Measurements from ENCODE around the gene GAA. TPM values are rescaled to one million over a fixed set of nuclear protein-coding genes. Genes with fewer than 3 reads are reported as not detected.
A peak's percentile ranks its signal among the peaks of the same experiment; 100 is the strongest.

GAA gene
- total and polyA plus RNA-seq, 2 of the 13 experiments (the other 11 are each of a cell fraction or from before 2014, with no cell fraction given) = 21.6 to 36.4 TPM

- 0 out of 2 replicates have a peak, but pooled peaks have one; percentile 44 for TF ChIP-seq ZNF274 (CRISPR knock-in tag; IDR thresholded peaks at IDR 0.05)
- TF ChIP-seq TEAD3 (CRISPR knock-in tag; optimal IDR thresholded peaks at IDR 0.05; ENCODE audit: borderline replicate concordance) = peak; percentile 25
- 0 out of 2 replicates have a peak, but pooled peaks have one; percentile 49 for TF ChIP-seq HIVEP1 (CRISPR knock-in tag; IDR thresholded peaks at IDR 0.05)
- no peak for TF ChIP-seq ZNF629 (CRISPR knock-in tag; conservative IDR thresholded peaks at IDR 0.05)
- TF ChIP-seq MXD3 (CRISPR knock-in tag; IDR thresholded peaks at IDR 0.05) = peak; percentile 54; the same call in 1 of the 2 replicates
- TF ChIP-seq SALL1 (CRISPR knock-in tag; IDR thresholded peaks at IDR 0.05) = peak; percentile 16; the same call in 1 of the 2 replicates
- TF ChIP-seq, protein P1, sequence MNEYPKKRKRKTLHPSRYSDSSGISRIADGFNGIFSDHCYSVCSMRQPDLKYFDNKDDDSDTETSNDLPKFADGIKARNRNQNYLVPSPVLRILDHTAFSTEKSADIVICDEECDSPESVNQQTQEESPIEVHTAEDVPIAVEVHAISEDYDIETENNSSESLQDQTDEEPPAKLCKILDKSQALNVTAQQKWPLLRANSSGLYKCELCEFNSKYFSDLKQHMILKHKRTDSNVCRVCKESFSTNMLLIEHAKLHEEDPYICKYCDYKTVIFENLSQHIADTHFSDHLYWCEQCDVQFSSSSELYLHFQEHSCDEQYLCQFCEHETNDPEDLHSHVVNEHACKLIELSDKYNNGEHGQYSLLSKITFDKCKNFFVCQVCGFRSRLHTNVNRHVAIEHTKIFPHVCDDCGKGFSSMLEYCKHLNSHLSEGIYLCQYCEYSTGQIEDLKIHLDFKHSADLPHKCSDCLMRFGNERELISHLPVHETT (CRISPR knock-in tag; conservative IDR thresholded peaks at IDR 0.05) = no peak
- TF ChIP-seq ZNF276 (CRISPR knock-in tag; IDR thresholded peaks at IDR 0.05; ENCODE audit: low read depth) = 0 out of 2 replicates have a peak, but pooled peaks have one; percentile 35
- no peak for TF ChIP-seq ZKSCAN5 (CRISPR knock-in tag; IDR thresholded peaks at IDR 0.05)
- peak; percentile 72 for TF ChIP-seq KDM5B (CRISPR knock-in tag; IDR thresholded peaks at IDR 0.05; ENCODE audit: borderline replicate concordance)
- TF ChIP-seq CCDC6 (CRISPR knock-in tag; IDR thresholded peaks at IDR 0.05) = peak; percentile 26; the same call in 1 of the 2 replicates
- no peak for TF ChIP-seq THAP9 (CRISPR knock-in tag; IDR thresholded peaks at IDR 0.05; ENCODE audit: borderline replicate concordance)
- TF ChIP-seq, protein P2, sequence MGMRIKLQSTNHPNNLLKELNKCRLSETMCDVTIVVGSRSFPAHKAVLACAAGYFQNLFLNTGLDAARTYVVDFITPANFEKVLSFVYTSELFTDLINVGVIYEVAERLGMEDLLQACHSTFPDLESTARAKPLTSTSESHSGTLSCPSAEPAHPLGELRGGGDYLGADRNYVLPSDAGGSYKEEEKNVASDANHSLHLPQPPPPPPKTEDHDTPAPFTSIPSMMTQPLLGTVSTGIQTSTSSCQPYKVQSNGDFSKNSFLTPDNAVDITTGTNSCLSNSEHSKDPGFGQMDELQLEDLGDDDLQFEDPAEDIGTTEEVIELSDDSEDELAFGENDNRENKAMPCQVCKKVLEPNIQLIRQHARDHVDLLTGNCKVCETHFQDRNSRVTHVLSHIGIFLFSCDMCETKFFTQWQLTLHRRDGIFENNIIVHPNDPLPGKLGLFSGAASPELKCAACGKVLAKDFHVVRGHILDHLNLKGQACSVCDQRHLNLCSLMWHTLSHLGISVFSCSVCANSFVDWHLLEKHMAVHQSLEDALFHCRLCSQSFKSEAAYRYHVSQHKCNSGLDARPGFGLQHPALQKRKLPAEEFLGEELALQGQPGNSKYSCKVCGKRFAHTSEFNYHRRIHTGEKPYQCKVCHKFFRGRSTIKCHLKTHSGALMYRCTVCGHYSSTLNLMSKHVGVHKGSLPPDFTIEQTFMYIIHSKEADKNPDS (CRISPR knock-in tag; IDR thresholded peaks at IDR 0.05) = no peak
- TF ChIP-seq PHF5A (CRISPR knock-in tag; IDR thresholded peaks at IDR 0.05; ENCODE audit: low read depth, unreplicated experiment) = no peak
- TF ChIP-seq, protein P3, sequence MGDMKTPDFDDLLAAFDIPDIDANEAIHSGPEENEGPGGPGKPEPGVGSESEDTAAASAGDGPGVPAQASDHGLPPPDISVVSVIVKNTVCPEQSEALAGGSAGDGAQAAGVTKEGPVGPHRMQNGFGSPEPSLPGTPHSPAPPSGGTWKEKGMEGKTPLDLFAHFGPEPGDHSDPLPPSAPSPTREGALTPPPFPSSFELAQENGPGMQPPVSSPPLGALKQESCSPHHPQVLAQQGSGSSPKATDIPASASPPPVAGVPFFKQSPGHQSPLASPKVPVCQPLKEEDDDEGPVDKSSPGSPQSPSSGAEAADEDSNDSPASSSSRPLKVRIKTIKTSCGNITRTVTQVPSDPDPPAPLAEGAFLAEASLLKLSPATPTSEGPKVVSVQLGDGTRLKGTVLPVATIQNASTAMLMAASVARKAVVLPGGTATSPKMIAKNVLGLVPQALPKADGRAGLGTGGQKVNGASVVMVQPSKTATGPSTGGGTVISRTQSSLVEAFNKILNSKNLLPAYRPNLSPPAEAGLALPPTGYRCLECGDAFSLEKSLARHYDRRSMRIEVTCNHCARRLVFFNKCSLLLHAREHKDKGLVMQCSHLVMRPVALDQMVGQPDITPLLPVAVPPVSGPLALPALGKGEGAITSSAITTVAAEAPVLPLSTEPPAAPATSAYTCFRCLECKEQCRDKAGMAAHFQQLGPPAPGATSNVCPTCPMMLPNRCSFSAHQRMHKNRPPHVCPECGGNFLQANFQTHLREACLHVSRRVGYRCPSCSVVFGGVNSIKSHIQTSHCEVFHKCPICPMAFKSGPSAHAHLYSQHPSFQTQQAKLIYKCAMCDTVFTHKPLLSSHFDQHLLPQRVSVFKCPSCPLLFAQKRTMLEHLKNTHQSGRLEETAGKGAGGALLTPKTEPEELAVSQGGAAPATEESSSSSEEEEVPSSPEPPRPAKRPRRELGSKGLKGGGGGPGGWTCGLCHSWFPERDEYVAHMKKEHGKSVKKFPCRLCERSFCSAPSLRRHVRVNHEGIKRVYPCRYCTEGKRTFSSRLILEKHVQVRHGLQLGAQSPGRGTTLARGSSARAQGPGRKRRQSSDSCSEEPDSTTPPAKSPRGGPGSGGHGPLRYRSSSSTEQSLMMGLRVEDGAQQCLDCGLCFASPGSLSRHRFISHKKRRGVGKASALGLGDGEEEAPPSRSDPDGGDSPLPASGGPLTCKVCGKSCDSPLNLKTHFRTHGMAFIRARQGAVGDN (CRISPR knock-in tag; IDR thresholded peaks at IDR 0.05) = peak; percentile 77
- no peak for TF ChIP-seq NFATC3 (CRISPR knock-in tag; IDR thresholded peaks at IDR 0.05)
Observed at GRCh38 chr17:80097127-80097621, 4.2 kb upstream of the GAA start (continued).

All from HepG2 (cell line).